ENCODE results near the gene IGSF8. TPM values are rescaled to one million over a fixed set of nuclear protein-coding genes. Genes with fewer than 3 reads are reported as not detected.

The IGSF8 gene
- total and polyA plus RNA-seq, 7 donors, result 4.8 to 34.9 (median 11.3) TPM

GRCh38 chr1:160136121-160136925 is 37.9 kb upstream of the IGSF8 start:
- intact Hi-C loops (cut with DNase I), result no loop called here
- TF ChIP-seq EP300 (IDR thresholded peaks at IDR 0.05) (no peak), POLR2A (IDR thresholded peaks at IDR 0.05) (no peak), POLR2AphosphoS5 (IDR thresholded peaks at IDR 0.05) (no peak), CTCF (IDR thresholded peaks at IDR 0.05) (no peak)
- Histone ChIP-seq H3K9me3 (no peaks in the 10 kb centered on the region), H3K4me3 (no peak overlapping the region), H3K36me3 (peaks cover 17 to 92% (median 25%) of the 10 kb centered on the region in 4 donors), H3K27me3 (no peaks in the 10 kb centered on the region), H3K4me1 (peaks cover 0 to 26% (median 15%) of the 10 kb centered on the region in 4 donors), H3K27ac (peak overlapping the region in 3 of 4 donors; percentile 39 to 62 (median 53))
- 87 to 91% methylated on average over 22 of the region's 22 CpGs for WGBS, 2 donors
- DNase-seq, result no peak

- no peak for DNase-seq
- H3K27ac ChIP-seq, result peak overlapping the region in 2 of 4 donors; percentile 34 to 74
- H3K27me3 ChIP-seq, result no peaks in the 10 kb centered on the region
- H3K4me1 ChIP-seq, result peaks cover 0 to 37% (median 23%) of the 10 kb centered on the region in 4 donors
- H3K4me3 ChIP-seq, result no peak overlapping the region
- 86 to 87% methylated on average over 20 of the region's 20 CpGs for WGBS, 2 donors
- intact Hi-C loops (cut with DNase I), result no loop called here
- peaks cover 15 to 92% (median 33%) of the 10 kb centered on the region in 4 donors for H3K36me3 ChIP-seq
- TF ChIP-seq POLR2A (IDR thresholded peaks at IDR 0.05) (no peak), CTCF (IDR thresholded peaks at IDR 0.05) (no peak), POLR2AphosphoS5 (IDR thresholded peaks at IDR 0.05) (no peak), EP300 (IDR thresholded peaks at IDR 0.05) (no peak)
- no peaks in the 10 kb centered on the region for H3K9me3 ChIP-seq
Measured at GRCh38 chr1:160134791-160135572, 36.6 kb upstream of the IGSF8 start.

GRCh38 chr1:160133990-160134770 is 35.8 kb upstream of the IGSF8 start:
- WGBS, 2 donors, result 71 to 83% methylated on average over 9 of the region's 9 CpGs
- peaks cover 12 to 92% (median 34%) of the 10 kb centered on the region in 4 donors for H3K36me3 ChIP-seq

More at GRCh38 chr1:160133990-160134770, 35.8 kb upstream of the IGSF8 start:
- H3K27ac ChIP-seq, result peak overlapping the region in 2 of 4 donors; percentile 74 to 83
- DNase-seq, result no peak
- no peaks in the 10 kb centered on the region for H3K27me3 ChIP-seq
- H3K4me3 ChIP-seq, result no peak overlapping the region
- intact Hi-C loops (cut with DNase I), result no loop called here
- peaks cover 0 to 37% (median 23%) of the 10 kb centered on the region in 4 donors for H3K4me1 ChIP-seq
- no peaks in the 10 kb centered on the region for H3K9me3 ChIP-seq
- no peak for TF ChIP-seq POLR2AphosphoS5 (IDR thresholded peaks at IDR 0.05)
- no peak for TF ChIP-seq POLR2A (IDR thresholded peaks at IDR 0.05)
- no peak for TF ChIP-seq EP300 (IDR thresholded peaks at IDR 0.05)
- TF ChIP-seq CTCF (IDR thresholded peaks at IDR 0.05), result no peak

All from sigmoid colon (tissue), 7 donors.